ENCODE measurements around the gene MAGOH. TPM values are rescaled to one million over a fixed set of nuclear protein-coding genes. Genes with fewer than 3 reads are reported as not detected.

Gene MAGOH
- total and polyA plus RNA-seq, 9 donors: 25.4 to 73.2 (median 37.5) TPM

DNA sequence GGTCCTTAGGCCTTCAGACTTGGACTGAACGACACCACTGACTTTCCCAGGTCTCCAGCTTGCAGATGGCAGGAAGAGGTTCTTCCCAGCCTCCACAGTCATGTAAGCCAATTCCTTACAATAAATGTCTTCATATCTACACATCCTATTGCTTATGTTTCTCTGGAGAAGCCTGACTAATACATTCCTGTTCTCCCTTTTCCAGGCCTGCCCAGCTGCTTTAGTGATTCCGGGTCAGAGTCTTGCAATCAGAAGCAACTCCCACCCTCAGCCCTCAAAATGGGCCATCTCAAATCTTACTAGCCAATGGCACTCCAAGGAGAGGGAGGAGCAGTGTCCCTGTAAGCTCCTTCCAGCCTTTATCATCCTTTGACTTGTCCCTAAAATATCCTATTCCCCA lies 58.1 kb downstream of the MAGOH start:
- WGBS, 3 donors: 51 to 60% (median 59%) methylated on average over 2 of the region's 2 CpGs
- Histone ChIP-seq H3K4me1 (ENCODE audit: insufficient read depth) (peaks cover 22% of the 10 kb centered on the region), H3K36me3 (no peaks in the 10 kb centered on the region), H3K4me3 (no peak overlapping the region), H3K27me3 (no peaks in the 10 kb centered on the region), H3K27ac (no peak overlapping the region), H3K9me3 (no peaks in the 10 kb centered on the region)
- intact Hi-C loops (cut with DNase I): loop anchor here in 3 of 4 donors (5.0 to 10.0 kb wide), 5 partner anchors 115 to 485 kb away; partner anchors contain the start of genes COA7 (in 1 of the 3), ECHDC2 (in 1 of the 3) and PODN (in 1 of the 3)
- no peak for TF ChIP-seq POLR2A (IDR thresholded peaks at IDR 0.05)
- TF ChIP-seq EP300 (IDR thresholded peaks at IDR 0.05): no peak
- TF ChIP-seq, protein P1, sequence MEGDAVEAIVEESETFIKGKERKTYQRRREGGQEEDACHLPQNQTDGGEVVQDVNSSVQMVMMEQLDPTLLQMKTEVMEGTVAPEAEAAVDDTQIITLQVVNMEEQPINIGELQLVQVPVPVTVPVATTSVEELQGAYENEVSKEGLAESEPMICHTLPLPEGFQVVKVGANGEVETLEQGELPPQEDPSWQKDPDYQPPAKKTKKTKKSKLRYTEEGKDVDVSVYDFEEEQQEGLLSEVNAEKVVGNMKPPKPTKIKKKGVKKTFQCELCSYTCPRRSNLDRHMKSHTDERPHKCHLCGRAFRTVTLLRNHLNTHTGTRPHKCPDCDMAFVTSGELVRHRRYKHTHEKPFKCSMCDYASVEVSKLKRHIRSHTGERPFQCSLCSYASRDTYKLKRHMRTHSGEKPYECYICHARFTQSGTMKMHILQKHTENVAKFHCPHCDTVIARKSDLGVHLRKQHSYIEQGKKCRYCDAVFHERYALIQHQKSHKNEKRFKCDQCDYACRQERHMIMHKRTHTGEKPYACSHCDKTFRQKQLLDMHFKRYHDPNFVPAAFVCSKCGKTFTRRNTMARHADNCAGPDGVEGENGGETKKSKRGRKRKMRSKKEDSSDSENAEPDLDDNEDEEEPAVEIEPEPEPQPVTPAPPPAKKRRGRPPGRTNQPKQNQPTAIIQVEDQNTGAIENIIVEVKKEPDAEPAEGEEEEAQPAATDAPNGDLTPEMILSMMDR (IDR thresholded peaks at IDR 0.05): no peak
- no peak for DNase-seq

Other genes starting within 250 kb of the MAGOH start
- 100 to 1,000 TPM; 106 to 254 (median 154) TPM for gene PODN, start 176.3 kb downstream of the MAGOH start, total RNA-seq
- gene PODN, start 176.3 kb downstream of the MAGOH start, polyA plus RNA-seq: 100 to 1,000 TPM in 1 of 2 donors, 10 to 100 TPM in 1; 72.8 to 203 TPM
- under 1 TPM in 1 of 7 donors, not detected in 6; 0.25 TPM for gene SLC1A7, start 95.9 kb downstream of the MAGOH start, total RNA-seq
- under 1 TPM in 1 of 2 donors, not detected in 1; 0.28 TPM for gene SLC1A7, start 95.9 kb downstream of the MAGOH start, polyA plus RNA-seq
- gene CPT2, start 41.7 kb downstream of the MAGOH start, total RNA-seq: 10 to 100 TPM in 5 of 7 donors, 1 to 10 TPM in 2; 6.7 to 15.3 (median 12.1) TPM
- gene CPT2, start 41.7 kb downstream of the MAGOH start, polyA plus RNA-seq: 10 to 100 TPM; 12.0 to 32.1 TPM
- 10 to 100 TPM; 48.4 to 81.4 (median 67.3) TPM for gene CZIB, start 17.9 kb downstream of the MAGOH start, total RNA-seq
- gene CZIB, start 17.9 kb downstream of the MAGOH start, polyA plus RNA-seq: 100 to 1,000 TPM in 1 of 2 donors, 10 to 100 TPM in 1; 97.2 to 108 TPM
- 10 to 100 TPM in 1 of 7 donors, 1 to 10 TPM in 6; 1.2 to 10.6 (median 2.2) TPM for gene LRP8, start 89.6 kb upstream of the MAGOH start, total RNA-seq
- gene LRP8, start 89.6 kb upstream of the MAGOH start, polyA plus RNA-seq: 1 to 10 TPM; 1.5 to 8.9 TPM
- gene DMRTB1, start 220.9 kb upstream of the MAGOH start, total RNA-seq: not detected
- gene DMRTB1, start 220.9 kb upstream of the MAGOH start, polyA plus RNA-seq: under 1 TPM in 1 of 2 donors, not detected in 1; 0.06 TPM

Data from ovary (tissue), 9 donors.